HG03457 (cell line): ENCODE data around the gene HPS3.
"Not testable (repeated sequence)": the region's sequence is repeated elsewhere in the genome, so short reads cannot be mapped to it uniquely, and the experiment has no call there.

Source experiments
- ATAC-seq: cut with Tn5 transposase; IDR thresholded peaks from one replicate; pipeline ENCODE4 v1.9.1; 2021; ENCODE audit warnings: moderate number of reproducible peaks; ENCODE audit not compliant: unreplicated experiment

Gene HPS3

DNA sequence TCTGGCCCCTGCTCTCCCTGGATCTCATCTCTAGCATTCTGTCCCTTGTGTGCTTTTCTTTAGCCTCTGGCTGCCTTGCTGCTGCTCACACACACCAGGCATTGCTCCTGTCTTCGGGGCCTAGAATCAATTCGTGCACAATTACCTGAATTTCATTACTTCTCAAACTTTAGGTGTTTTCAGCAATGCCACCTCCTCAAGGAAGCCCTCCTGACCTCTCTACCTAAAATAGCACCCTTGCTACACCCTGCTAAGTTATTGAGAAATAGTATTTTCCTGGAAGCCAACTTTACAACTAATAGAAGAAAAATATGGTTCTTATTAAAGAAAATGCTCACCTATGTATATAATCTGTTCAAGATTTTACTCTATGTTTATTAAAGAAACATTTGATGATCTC is 51.7 kb downstream of the HPS3 start:
- ATAC-seq: no peak

DNA sequence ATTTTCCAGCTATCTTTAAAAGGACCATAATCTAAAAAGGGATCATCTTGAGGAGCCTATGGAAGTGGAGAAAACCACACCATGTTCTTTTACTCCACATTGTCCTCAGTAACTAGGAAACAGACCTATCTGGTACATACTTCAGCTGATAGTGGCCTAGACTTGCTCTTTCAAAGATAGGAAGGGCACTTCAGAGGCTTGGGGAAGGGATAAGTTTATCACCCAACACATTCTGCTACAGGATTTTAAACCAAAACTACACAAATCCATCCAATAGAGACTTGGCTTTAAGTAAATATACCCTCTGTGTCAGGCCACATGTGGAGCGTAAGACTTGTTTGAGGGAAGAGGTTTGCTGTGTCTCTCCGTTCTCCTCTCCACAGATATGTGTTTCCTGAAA is 56.8 kb downstream of the HPS3 start:
- no peak for ATAC-seq

DNA sequence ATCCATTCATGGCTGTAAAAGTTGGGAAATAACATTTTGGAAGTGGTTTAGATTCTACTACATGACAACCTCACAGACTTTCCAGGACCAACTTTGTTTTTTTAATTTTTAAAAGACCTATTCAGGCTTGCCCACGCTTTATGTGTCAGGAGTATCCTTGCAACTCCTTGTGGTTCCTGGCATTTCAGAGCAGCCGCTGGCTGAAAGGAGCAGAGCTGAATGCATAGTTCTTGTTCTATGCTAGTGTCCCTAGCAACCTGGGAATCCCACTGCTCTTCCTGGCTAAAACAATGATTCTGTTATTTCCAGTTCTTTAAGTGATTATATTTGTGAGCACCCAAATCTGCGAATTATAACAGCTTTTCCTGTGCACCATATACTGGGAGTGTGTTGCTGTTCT is 57.3 kb downstream of the HPS3 start:
- no peak for ATAC-seq

GRCh38 chr3:149188494-149188893 is 59.1 kb downstream of the HPS3 start:
- ATAC-seq: no peak

DNA sequence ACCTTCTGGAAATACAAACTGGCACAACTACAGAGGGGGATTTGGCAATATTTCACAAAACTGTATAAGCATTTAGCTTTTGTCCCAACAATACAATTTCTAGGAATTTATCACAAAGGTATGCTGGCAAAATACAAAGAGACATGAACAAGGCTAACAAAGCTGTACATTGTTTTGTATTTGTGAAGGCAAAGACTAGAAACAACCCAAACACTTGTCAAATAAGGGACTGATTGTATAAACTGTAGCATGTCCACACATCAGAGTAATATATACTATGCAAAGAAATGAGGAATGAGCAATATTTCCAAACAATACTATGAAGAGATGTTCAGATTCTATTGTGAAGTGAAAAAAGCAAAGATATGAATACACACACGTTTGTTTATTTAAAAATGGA is 65.8 kb downstream of the HPS3 start:
- ATAC-seq: no peak

DNA sequence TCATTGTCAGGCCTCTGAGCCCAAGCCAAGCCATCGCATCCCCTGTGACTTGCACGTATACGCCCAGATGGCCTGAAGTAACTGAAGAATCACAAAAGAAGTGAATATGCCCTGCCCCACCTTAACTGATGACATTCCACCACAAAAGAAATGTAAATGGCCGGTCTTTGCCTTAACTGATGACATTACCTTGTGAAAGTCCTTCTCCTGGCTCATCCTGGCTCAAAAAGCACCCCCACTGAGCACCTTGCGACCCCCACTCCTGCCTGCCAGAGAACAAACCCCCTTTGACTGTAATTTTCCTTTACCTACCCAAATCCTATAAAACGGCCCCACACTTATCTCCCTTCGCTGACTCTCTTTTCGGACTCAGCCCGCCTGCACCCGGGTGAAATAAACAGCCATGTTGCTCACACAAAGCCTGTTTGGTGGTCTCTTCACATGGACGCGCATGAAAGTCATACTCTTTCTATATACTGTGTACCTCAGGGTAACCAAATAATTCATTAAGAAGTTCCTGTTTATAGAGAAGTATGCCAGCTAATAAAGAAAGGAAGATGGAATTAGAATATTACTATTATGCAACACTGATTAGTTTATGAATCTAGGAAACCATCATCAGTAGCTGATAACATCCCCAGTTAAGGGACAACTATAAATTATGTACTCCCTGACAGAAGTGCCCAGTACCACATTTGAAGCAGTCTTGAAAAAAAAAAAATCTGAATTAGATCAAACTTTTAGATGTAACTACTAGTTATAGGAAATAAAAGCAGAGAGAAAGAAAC is 67.6 kb downstream of the HPS3 start:
- not testable (repeated sequence) for ATAC-seq

GRCh38 chr3:149197669-149198068 is 68.2 kb downstream of the HPS3 start:
- ATAC-seq: no peak

DNA sequence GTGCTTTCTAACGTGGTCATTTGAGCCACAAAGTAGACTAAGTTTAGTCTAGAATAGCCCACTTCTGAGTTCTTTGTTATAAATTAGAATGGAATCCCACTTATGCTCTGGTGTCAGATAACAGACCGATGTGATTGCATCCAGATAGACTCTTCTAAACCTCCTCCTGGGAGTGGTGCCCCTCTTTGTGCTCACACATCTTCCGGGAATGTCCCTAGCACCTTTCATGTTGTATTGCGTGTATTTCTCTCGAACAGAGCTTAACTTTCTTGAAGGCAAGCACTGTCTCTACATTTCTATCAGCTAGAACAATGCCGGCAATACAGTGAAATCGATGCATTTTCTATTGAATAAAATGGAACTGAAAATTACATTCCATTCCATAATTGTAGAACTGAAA is 69.2 kb downstream of the HPS3 start:
- ATAC-seq: no peak

- no peak for ATAC-seq
Observed at GRCh38 chr3:149199474-149199873, 70.0 kb downstream of the HPS3 start.

DNA sequence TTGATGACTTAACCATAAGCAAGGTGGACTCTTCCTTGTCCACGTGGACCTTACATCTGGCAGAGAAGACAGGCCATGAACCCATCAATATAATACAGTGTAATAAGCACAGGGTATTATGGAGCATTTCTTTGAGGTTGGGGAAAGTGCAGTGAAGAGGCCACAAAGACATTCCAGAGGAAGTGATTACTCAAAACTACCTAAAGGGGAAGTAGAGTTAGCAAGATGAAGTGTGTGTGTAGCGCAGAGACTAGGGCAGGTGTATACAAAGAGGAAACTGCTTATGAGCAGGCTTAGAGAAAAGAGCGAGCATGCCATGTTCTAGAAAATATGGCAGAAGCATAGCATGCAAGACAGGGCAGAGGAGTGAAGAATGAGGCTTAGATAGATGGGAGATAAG is 74.3 kb downstream of the HPS3 start:
- ATAC-seq: peak; percentile 99

DNA sequence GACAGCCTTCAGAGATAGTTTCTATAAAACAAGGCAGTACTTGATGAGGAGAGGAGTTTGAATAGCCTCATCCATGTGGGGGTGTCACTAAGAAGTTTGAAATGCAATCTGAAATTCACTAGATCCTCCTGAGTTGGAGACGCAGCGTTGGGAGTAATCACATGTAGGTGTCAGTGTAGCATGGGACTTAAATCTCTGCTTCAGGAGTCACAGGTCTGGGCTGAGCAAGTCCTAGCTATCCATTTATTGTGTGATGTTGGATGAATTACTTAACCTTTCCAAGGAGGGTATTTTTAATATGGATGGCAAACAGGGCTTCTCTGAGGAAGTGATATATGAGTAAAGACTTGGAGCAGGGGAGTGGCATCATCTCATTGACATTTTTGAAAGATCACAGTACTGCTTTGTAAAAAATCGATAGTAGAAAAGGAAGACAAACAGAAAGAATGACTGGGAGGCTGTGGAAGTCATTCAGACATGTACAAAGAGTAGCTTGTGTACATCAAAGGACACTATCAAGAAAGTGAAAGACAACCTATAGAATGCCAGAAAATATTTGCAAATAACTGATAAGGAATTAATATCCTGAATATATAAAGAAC is 75.1 kb downstream of the HPS3 start:
- ATAC-seq: no peak

DNA sequence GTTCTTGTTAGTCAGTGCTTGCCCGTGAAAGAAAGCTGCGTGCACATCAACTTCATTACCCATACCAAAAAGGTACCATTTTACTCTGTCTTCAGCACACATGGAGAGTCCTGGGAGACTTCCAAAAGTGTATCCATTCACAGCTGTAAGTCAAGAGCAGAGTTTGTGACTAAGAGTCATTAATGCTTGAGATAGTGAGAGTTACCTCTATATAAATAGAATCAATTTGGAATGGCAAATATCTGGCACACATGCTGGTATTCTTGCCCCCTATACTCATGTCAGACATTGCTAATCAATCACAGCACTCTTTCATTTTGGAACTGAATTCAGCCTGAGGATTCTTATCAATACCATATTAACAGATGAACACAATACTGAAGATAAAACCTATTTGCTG is 78.0 kb downstream of the HPS3 start:
- ATAC-seq: no peak

DNA sequence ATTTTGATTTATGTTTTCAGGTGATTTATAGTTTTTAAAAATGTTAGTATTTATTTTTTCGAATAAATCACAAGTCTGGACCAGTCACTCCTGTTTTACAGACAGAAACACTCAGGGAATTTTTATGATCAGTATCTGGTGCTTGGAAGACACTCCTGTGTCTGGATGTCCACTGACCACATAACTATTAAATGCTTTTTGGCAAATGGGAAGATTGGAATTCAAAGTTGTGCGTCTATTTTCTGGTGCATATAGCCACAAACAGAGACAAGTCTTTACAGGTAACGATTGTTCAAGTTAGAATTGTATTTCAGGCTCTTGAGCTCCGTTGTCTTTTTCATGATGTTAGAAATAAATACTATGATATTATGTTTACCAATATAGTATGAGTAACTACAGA is 80.0 kb downstream of the HPS3 start:
- ATAC-seq: no peak

- no peak for ATAC-seq
Observed at GRCh38 chr3:149212386-149212785, 82.9 kb downstream of the HPS3 start.

DNA sequence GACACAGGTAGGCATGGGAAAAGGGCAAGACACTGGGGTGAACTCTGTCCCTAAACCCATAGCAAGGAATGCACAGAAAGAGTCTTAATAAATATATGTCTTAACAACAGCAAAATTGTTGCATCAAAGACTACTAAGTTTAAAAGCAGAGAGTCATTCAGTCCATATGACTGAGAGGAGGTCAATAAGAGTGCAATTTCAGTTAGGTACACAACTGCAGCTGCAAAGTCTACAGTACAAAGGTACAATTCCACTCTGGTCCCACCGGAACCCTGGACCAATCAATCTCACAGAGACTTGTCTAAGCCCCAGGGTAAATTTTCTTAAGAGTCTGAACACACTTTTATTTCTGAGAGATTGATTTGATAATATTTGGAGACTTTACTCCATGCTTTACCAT is 85.3 kb downstream of the HPS3 start:
- no peak for ATAC-seq

GRCh38 chr3:149215515-149215914 is 86.1 kb downstream of the HPS3 start:
- no peak for ATAC-seq

DNA sequence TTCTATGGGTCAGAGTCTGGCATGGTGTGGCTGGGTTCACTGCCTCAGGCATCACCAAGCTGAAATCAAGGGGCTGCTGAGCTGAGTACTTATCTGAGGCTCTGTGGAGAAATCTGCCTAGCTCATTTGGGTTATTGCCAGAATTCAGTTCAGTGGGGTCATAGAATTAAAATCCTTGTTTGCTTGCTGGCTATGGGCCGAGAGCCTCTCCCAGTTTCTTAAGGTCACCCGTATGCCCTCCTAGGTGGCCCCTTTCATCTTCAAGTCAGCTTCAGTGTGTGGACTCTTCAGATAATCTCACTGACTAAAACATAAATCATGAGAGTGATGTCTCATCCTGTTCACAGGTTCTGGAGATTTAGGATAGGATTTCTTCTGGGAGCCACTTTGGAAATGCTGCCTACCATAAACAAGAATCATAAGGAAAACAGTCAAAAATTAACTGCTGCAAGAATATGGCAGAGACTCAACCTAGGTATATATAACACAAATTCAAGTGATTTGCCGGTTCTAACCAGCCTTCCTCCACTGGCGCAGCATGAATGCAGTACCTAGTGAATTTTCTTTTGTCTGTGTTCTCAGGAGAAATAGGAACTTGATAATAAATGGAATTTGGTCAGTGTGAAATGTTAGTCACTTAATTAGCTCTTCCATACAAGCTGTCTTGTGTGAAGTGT is 86.9 kb downstream of the HPS3 start:
- no peak for ATAC-seq

DNA sequence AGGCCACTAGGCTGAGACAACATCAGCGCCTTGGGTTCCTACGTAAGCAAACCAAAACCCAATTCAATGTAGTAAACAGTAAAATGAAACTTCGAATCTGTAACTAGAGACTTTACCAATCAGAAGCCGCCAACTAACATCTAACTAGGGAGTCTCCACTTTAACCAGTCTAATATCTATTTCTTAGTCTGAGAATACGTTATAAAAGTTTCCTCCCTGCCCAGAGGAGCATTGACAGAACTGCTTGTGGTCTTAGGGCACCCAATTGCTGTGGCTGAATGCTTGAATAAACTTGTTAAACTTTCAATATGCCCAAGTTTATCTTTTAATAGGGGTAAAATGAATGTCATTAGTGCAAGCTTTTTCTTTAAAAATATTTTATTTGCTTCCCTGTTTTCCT is 87.9 kb downstream of the HPS3 start:
- no peak for ATAC-seq

GRCh38 chr3:149219380-149220121 is 90.1 kb downstream of the HPS3 start:
- not testable (repeated sequence) for ATAC-seq

DNA sequence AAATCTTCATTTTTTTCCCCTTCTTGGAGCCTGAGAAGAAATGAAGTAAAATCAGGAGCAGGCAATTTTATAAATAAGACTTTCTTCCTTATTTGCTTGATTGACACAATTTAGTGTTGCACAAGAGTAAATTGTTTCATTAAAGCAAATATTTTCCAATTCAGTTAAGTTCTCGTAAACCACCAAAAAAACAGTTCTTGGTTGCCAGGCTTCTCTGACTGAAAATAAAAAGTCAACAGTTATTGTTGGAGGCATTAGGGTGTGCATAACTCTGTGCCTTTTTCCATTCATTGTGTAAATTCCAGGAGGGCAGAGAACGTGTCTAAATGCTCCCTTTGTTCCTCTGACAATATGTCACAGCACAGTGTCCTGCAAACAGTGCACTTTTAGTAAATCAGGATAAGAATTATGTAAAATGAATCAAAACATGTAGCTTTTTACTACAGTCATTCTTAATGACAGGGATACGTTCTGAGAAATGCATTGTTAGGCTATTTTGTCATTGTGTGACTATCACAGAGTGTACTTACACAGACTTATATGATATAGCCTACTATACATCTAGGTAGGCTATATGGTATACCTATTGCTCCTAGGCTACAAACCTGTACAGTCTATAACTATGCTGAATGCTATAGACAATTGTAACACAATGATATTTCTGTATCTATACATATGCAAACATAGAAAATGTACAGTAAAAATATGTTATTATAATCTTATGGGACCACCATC is 92.5 kb downstream of the HPS3 start, which contains the start of gene CP:
TSS of gene CP (minus strand) at position 47 of the 735 bp plus-strand sequence. CDS start at position 10, 37 bp downstream.
- no peak for ATAC-seq
